ENCODE data around the gene SMC6. TPM values are rescaled to one million over a fixed set of nuclear protein-coding genes. Genes with fewer than 3 reads are reported as not detected.

Gene SMC6
- total RNA-seq, 2 experiments from 2014 or later: 21.4 to 22.7 TPM

DNA sequence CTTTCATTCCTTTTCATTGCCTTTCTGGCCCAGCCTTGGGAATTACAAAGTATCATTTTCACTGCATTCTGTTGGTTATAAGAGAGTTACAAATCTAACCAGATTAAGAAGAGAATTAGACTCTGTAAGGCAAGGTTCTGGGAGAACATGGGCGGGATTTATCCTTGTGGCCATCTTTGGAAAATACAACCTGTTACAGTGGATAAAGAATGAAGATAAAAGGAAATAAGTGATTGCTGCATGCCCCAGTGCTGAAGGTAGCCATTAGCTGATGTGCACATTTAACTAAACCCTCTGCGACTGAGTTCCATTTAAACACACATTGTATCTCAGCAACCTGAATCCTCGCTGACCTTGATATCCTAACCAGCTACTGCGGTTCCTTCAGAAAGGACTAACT lies 93.4 kb downstream of the SMC6 start:
- peaks cover 13% of the 10 kb centered on the region for H3K4me1 Mint-ChIP-seq (ENCODE audit: low read depth)
- DNase-seq: no peak
- H3K4me3 Mint-ChIP-seq: no peak overlapping the region
- no peaks in the 10 kb centered on the region for H3K27me3 Mint-ChIP-seq
- POLR2A ChIA-PET: no interaction called here
- intact Hi-C loops (cut with micrococcal nuclease): no loop called here
- H3K27ac Mint-ChIP-seq: no peak overlapping the region
- CTCF ChIA-PET: interaction anchor here (1.2 to 12.1 kb wide), 3 partner anchors 10 to 153 kb away, joined by 3 to 85 read pairs (median 6); no protein-coding TSS in a partner anchor
- H3K36me3 Mint-ChIP-seq: peaks cover 14% of the 10 kb centered on the region
- no peaks in the 10 kb centered on the region for H3K9me3 Mint-ChIP-seq

DNA sequence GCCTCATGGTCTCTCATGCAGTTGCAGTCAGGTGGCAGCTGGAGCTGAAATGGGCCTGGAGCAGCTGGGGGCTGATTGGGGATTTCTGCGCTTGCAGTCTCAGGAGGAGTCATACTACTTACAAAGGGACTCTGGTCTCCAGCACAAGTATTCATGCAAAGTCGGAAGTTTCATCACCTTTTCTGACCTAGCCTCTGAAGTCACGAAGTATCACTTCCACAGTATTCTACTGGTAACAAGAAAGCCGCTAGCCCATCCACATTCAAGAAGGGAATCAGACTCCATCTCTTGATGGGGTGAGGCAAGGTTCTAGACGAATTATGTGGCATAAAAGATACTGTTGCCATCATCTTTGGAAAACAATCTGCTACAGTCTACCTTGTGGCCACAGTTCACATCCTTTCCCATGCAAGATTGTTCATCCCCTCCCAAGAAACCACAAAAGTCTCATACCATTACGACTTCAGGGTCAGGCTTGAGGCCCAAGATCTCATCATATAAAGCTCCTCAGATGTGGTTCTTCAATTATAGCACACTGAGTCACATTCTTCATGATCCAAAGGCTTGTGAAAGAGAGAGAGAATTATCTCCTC lies 95.3 kb downstream of the SMC6 start:
- peaks cover 9% of the 10 kb centered on the region for H3K36me3 Mint-ChIP-seq
- intact Hi-C loops (cut with micrococcal nuclease): loop anchor here (1.0 to 5.0 kb wide), 3 partner anchors 12 to 94 kb away; partner anchors contain the start of genes GEN1 and SMC6
- peak; percentile 42 for DNase-seq
- POLR2A ChIA-PET: interaction anchor here (0.6 kb wide), 1 partner anchor 96 kb away, joined by 3 read pairs; the partner anchor contains the start of gene GEN1
- H3K27me3 Mint-ChIP-seq: no peaks in the 10 kb centered on the region
- peak overlapping the region; percentile 40 for H3K27ac Mint-ChIP-seq
- no peak overlapping the region for H3K4me3 Mint-ChIP-seq
- no peaks in the 10 kb centered on the region for H3K9me3 Mint-ChIP-seq
- peaks cover 13% of the 10 kb centered on the region for H3K4me1 Mint-ChIP-seq (ENCODE audit: low read depth)
- CTCF ChIA-PET: interaction anchor here (1.1 to 12.1 kb wide), 3 partner anchors 12 to 16 kb away, joined by 4 to 85 read pairs (median 5); no protein-coding TSS in a partner anchor

DNA sequence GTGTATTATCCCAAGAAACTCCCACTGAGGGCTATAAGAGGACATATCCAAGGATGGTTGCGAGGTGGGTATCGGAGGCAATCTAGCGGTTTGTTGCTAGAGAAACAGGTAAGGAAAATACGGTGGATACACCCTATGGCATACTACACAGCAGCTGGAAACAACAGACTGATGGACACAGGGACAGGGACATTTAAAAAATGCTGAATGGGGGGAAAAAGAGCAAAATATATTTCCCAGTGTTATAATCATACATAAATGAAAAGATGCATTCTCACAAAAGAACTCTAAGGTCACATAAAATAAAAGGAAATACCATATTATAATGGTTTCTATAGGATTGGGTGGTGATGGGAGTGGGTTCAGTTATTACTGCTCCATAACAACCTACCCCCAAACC lies 95.9 kb downstream of the SMC6 start:
- DNase-seq: no peak
- POLR2A ChIA-PET: no interaction called here
- Mint-ChIP-seq H3K4me3 (no peak overlapping the region), H3K27me3 (no peaks in the 10 kb centered on the region), H3K4me1 (ENCODE audit: low read depth) (peaks cover 13% of the 10 kb centered on the region), H3K36me3 (peaks cover 6% of the 10 kb centered on the region), H3K9me3 (no peaks in the 10 kb centered on the region), H3K27ac (no peak overlapping the region)
- CTCF ChIA-PET: interaction anchor here (1.5 to 12.1 kb wide), 3 partner anchors 12 to 17 kb away, joined by 4 to 85 read pairs (median 21); no protein-coding TSS in a partner anchor
- intact Hi-C loops (cut with micrococcal nuclease): loop anchor here (1.0 to 5.0 kb wide), 3 partner anchors 11 to 95 kb away; partner anchors contain the start of genes GEN1 and SMC6

DNA sequence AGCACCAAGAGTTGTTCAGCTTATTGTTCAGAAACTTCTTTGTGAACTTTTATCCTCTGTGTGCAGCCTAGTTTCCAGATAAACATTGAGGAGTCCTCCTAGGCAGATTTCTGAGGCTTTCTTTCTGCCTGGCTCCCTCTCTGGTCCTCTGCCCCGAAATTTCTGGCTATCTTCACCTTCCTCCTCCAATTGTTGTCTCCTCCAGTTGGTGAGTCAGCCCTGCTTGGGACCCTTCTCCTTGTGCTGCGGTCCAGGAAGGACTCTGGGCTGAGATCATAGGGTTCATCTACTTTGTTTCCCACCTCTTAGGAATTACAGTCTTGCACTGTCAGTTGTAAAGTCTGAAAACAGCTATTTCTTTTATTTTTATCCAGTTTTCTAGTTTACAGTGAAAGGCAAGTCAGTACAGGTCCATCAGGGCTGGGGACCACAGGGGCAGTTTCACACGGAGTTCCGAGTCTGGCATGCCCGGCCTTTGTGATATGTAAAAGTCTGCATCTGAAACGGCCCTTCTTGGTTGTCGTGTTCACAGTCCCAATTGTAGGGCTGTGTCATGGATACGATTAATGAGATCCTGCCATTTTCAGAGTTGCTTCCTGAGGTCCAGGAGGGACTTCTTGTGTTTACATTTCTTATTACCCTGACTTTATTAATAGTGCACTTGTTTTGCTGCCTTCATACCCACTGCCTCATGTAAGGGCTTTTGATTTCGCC lies 100.8 kb downstream of the SMC6 start:
- H3K36me3 Mint-ChIP-seq: no peaks in the 10 kb centered on the region
- CTCF ChIA-PET: interaction anchor here (12.1 kb wide), 1 partner anchor 18 kb away, joined by 85 read pairs; no protein-coding TSS in a partner anchor
- no peak overlapping the region for H3K27ac Mint-ChIP-seq

DNA sequence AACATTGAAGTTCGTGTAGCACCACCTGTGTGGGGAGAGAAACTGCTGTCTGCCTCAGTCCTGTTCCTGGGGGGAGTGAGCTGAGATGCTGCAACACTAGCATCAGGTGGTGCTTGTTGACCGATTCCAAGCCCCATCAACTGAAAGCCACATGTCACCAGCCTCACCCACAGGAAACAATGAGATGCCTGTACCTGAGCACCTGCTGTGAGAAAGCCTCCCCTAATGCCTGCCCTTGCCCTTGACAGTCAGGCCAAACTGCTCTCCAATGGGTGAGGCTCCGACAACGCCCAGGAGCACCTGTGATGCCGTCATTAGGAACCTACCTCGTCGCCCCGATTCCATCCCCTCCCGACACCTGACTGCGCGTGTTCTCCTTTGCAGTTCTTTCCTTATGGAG lies 104.6 kb downstream of the SMC6 start:
- Mint-ChIP-seq H3K4me1 (ENCODE audit: low read depth) (peaks cover 1% of the 10 kb centered on the region), H3K9me3 (no peaks in the 10 kb centered on the region), H3K27me3 (no peaks in the 10 kb centered on the region), H3K27ac (no peak overlapping the region), H3K36me3 (no peaks in the 10 kb centered on the region), H3K4me3 (no peak overlapping the region)
- intact Hi-C loops (cut with micrococcal nuclease): loop anchor here (5.0 kb wide), 2 partner anchors 528 to 728 kb away; no protein-coding TSS in a partner anchor
- POLR2A ChIA-PET: no interaction called here
- no peak for DNase-seq
- CTCF ChIA-PET: no interaction called here

More for the DNA sequence above, 100.8 kb downstream of the SMC6 start:
- no peak for DNase-seq
- Mint-ChIP-seq H3K4me3 (no peak overlapping the region), H3K4me1 (ENCODE audit: low read depth) (no peaks in the 10 kb centered on the region), H3K27me3 (no peaks in the 10 kb centered on the region), H3K9me3 (no peaks in the 10 kb centered on the region)
- intact Hi-C loops (cut with micrococcal nuclease): no loop called here
- POLR2A ChIA-PET: no interaction called here

DNA sequence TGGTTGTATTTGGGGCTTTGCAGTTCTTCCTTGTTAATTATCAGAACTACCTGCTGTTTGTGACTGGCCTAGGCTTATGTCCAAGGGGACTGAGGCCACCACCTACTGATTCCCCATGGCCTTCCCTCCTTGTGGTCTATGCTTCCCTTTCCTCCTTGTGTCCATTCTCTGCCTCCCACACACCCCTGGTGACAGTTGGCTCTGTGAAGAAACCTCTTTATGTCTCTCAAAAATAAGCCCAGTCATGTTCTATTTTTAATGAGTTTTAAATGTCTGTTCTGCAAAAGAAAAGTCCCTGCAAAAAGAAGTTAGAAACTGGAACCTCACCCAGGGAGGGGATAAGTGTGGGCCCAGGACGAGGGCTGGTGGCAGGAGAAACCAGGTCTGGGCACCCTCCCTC lies 105.0 kb downstream of the SMC6 start:
- Mint-ChIP-seq H3K9me3 (no peaks in the 10 kb centered on the region), H3K36me3 (no peaks in the 10 kb centered on the region), H3K27me3 (no peaks in the 10 kb centered on the region), H3K27ac (no peak overlapping the region), H3K4me3 (no peak overlapping the region), H3K4me1 (ENCODE audit: low read depth) (peaks cover 1% of the 10 kb centered on the region)
- no peak for DNase-seq
- POLR2A ChIA-PET: no interaction called here
- CTCF ChIA-PET: no interaction called here
- intact Hi-C loops (cut with micrococcal nuclease): loop anchor here (5.0 kb wide), 2 partner anchors 529 to 729 kb away; no protein-coding TSS in a partner anchor

DNA sequence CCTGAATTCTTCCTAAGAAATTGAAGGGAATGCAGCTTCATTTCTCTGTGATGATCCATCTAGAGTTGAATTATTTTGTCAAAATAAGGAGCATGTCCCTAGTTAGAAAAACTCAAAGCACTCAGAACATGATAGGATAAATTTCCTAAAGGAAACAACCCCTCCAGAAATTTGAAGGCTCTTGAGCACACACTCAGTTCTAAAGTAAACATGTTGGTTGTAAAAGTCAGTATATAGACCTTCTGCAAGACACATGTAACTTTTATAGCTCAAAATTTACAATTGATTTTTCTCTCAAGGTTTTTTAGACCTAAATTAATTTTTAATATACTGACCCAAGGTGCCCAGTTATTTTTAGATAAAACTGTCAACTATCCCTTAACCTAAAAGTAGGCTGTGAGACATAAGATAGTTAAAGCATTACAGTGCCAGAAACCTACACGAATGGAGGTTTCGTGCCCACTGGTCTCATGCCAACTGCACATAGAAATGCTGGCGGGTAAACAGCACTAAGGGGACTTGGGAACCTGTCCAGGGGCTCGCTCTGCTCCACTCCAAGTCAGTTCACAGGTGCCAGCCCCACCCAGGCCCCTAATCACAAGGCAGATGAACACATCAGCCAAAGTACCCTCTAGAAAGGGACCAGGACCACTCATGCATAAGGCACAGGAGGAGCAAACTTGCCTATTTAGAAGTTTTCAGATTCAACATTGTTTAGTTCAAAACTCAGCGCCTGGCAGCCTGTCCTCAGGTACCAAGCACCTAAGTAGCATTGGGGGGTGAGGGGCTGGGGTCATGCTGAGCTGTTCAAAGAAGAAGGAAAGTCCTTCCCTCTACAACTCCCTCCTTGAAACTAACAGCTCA lies 106.5 kb downstream of the SMC6 start:
- ChIA-PET CTCF (interaction anchor here (0.6 to 4.9 kb wide), 11 partner anchors 9 to 498 kb away, joined by 3 to 131 read pairs (median 6); no protein-coding TSS in a partner anchor), POLR2A (no interaction called here)
- H3K27me3 Mint-ChIP-seq: no peaks in the 10 kb centered on the region

DNA sequence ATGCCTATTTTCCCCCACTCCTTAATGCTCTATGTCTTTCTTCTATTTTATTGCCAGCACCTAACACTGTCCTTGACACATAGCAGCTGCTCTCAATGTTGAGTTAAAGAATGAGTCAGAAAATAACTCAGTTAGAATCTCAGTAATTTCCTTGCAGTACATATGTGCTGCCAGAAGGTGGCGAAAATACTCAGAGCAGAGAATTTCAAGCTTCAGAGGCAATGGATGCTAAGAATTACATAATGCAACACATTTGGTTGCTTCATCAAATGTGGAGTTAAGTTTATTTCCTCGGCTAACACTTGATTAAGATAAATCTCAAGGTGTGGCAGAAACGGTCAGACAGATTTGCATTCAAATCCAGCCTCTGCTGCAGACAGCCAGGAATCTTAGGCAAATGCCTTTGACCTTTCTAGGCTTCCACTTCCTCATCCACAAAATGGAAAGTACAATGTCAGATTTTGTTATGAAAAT lies 107.5 kb downstream of the SMC6 start:
- CTCF ChIA-PET: interaction anchor here (0.7 to 4.9 kb wide), 15 partner anchors 10 to 104 kb away, joined by 3 to 131 read pairs (median 5); no protein-coding TSS in a partner anchor
- H3K27ac Mint-ChIP-seq: no peak overlapping the region

More for the DNA sequence above, 106.5 kb downstream of the SMC6 start:
- DNase-seq: no peak
- Mint-ChIP-seq H3K4me1 (ENCODE audit: low read depth) (peaks cover 5% of the 10 kb centered on the region), H3K36me3 (no peaks in the 10 kb centered on the region), H3K9me3 (no peaks in the 10 kb centered on the region), H3K4me3 (no peak overlapping the region), H3K27ac (no peak overlapping the region)
- intact Hi-C loops (cut with micrococcal nuclease): loop anchor here (1.0 to 5.0 kb wide), 4 partner anchors 11 to 730 kb away; no protein-coding TSS in a partner anchor

DNA sequence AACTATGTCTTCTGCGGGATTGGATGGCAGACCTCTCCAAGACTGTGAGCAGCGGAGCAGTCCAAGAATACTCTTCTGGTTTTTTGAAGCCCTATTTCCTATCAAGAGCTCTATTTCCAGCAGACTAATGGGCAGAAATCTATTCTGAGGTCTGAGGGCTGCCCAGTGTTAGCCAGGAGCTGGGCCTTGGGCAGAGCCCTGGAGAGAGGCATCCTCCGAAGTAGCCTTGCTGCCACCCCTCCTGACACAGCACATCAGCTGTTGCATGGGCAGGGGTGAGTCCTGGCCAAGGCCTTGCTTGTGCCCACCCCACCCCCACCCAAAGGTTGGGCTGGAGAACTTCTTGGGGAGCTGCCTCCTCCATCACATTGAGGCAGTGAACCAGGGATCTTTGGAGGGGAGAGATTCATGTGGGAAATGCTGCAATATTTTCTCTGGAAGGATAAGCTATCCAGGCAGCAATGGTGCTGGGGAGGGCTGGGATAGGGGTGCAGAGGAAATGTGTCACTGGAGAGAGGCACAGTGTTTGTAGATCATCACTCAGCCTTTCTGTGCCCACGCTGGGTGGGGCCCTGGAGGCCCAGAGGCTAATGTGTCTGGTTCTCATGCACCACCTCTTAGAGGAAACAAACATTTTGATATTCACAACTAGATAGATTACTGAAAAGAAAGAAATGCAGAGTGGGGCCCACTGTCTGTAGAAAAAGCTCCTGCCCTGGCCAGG lies 108.5 kb downstream of the SMC6 start:
- intact Hi-C loops (cut with micrococcal nuclease): loop anchor here (5.0 kb wide), 2 partner anchors 532 to 732 kb away; no protein-coding TSS in a partner anchor
- Mint-ChIP-seq H3K27ac (no peak overlapping the region), H3K4me3 (no peak overlapping the region), H3K4me1 (ENCODE audit: low read depth) (peaks cover 5% of the 10 kb centered on the region), H3K27me3 (no peaks in the 10 kb centered on the region), H3K36me3 (no peaks in the 10 kb centered on the region), H3K9me3 (no peaks in the 10 kb centered on the region)
- POLR2A ChIA-PET: interaction anchor here (1.4 kb wide), 1 partner anchor 28 kb away, joined by 3 read pairs; no protein-coding TSS in a partner anchor
- CTCF ChIA-PET: interaction anchor here (0.7 to 4.9 kb wide), 14 partner anchors 10 to 105 kb away, joined by 3 to 131 read pairs (median 4); no protein-coding TSS in a partner anchor
- DNase-seq: peak; percentile 12

More for the DNA sequence above, 107.5 kb downstream of the SMC6 start:
- DNase-seq: peak; percentile 53
- H3K9me3 Mint-ChIP-seq: no peaks in the 10 kb centered on the region
- POLR2A ChIA-PET: interaction anchor here (0.9 to 1.4 kb wide), 2 partner anchors 25 to 27 kb away, joined by 3 to 4 read pairs; no protein-coding TSS in a partner anchor
- peaks cover 5% of the 10 kb centered on the region for H3K4me1 Mint-ChIP-seq (ENCODE audit: low read depth)
- intact Hi-C loops (cut with micrococcal nuclease): loop anchor here (1.0 to 5.0 kb wide), 4 partner anchors 12 to 731 kb away; no protein-coding TSS in a partner anchor
- no peaks in the 10 kb centered on the region for H3K27me3 Mint-ChIP-seq
- H3K36me3 Mint-ChIP-seq: no peaks in the 10 kb centered on the region
- H3K4me3 Mint-ChIP-seq: no peak overlapping the region

DNA sequence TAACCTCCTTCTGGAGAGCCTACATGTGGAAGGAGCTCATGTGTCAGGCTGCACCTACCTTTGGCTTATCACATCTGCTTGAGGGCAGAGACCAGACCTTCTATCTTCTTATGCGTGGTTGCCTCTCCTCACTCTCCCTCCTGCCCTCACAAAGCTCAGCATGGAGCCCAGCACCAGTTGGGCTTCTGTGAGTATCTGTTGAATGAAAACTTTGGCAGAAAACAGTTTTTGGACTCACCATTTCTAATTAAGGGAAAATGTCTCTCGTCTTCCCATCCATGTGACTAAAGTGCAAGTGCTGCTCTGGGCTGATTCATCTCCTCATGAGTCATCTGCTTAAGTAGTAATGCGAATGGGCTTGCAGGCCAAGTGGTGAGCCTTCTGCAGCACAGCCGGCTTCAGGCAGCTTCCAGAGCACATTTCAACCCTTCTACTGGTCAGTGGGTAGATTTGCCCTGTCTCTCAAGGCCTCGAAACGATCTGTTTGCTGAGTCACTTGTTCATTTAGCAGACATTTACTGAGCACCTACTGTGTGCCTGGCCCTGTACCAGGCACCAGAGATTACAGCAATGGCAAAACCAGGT lies 110.5 kb downstream of the SMC6 start:
- DNase-seq: peak; percentile 36
- Mint-ChIP-seq H3K4me1 (ENCODE audit: low read depth) (peaks cover 5% of the 10 kb centered on the region), H3K4me3 (no peak overlapping the region), H3K36me3 (no peaks in the 10 kb centered on the region), H3K27me3 (no peaks in the 10 kb centered on the region), H3K9me3 (no peaks in the 10 kb centered on the region), H3K27ac (no peak overlapping the region)
- ChIA-PET CTCF (interaction anchor here (1.9 kb wide), 1 partner anchor 28 kb away, joined by 12 read pairs; no protein-coding TSS in a partner anchor), POLR2A (no interaction called here)
- intact Hi-C loops (cut with micrococcal nuclease): no loop called here
